Measurements from ENCODE around the gene CASR. TPM values are rescaled to one million over a fixed set of nuclear protein-coding genes. Genes with fewer than 3 reads are reported as not detected.

Gene CASR
- polyA plus RNA-seq, 1 of the 3 experiments (the other 2 are of a cell fraction), result not detected

- no peaks in the 10 kb centered on the region for H3K9me2 ChIP-seq
- H2AFZ ChIP-seq (ENCODE audit: low read depth), result no peak overlapping the region
- no peak for TF ChIP-seq RXRA (IDR thresholded peaks at IDR 0.05; ENCODE audit: borderline replicate concordance, low read depth)
- no peak for TF ChIP-seq GATA2 (CRISPR knock-in tag; IDR thresholded peaks at IDR 0.05)
- TF ChIP-seq ZBTB33 (IDR thresholded peaks at IDR 0.05; ENCODE audit: borderline replicate concordance, low read depth), result no peak
- no peak for TF ChIP-seq NRF1 (IDR thresholded peaks at IDR 0.05; ENCODE audit: low read depth, low read length)
- TF ChIP-seq FOXM1 (IDR thresholded peaks at IDR 0.05; ENCODE audit: low read depth), result no peak
- no peak for TF ChIP-seq JUND (IDR thresholded peaks at IDR 0.05)
- TF ChIP-seq ELF1 (IDR thresholded peaks at IDR 0.05), result no peak
- no peak for TF ChIP-seq YY1 (IDR thresholded peaks at IDR 0.05; ENCODE audit: low read depth)
- TF ChIP-seq FOXJ3 (CRISPR knock-in tag; IDR thresholded peaks at IDR 0.05), result no peak
- TF ChIP-seq EP300 (IDR thresholded peaks at IDR 0.05; ENCODE audit: borderline replicate concordance in 1 of 2, low read depth in 1 of 2, low read length in 1 of 2), result no peak
- no peak for TF ChIP-seq RCOR1 (IDR thresholded peaks at IDR 0.05; ENCODE audit: low read length)
- DNase-seq, result no peak
- no peaks in the 10 kb centered on the region for H3K9me3 ChIP-seq
- no peak overlapping the region for H3K4me2 ChIP-seq
- no peaks in the 10 kb centered on the region for H3K4me1 ChIP-seq (ENCODE audit: control insufficient read depth in 1 of 2, insufficient read depth in 2 of 2, low read depth in 1 of 2, low read length in 1 of 2)
- H3K79me2 ChIP-seq (ENCODE audit: insufficient read depth), result no peaks in the 10 kb centered on the region
- ChIA-PET POLR2A (no interaction called here), CTCF (no interaction called here)
- no peaks in the 10 kb centered on the region for H4K20me1 ChIP-seq (ENCODE audit: insufficient read depth)
- no peak overlapping the region for H3K4me3 ChIP-seq (ENCODE audit: low read depth in 2 of 2, low read length in 1 of 2)
- H3K36me3 ChIP-seq (replicated peaks in 1 of 2; ENCODE audit: control insufficient read depth in 1 of 2, insufficient read depth in 2 of 2, low read length in 1 of 2), result no peaks in the 10 kb centered on the region
- H3F3A ChIP-seq (replicated peaks; ENCODE audit: insufficient read depth), result no peaks in the 10 kb centered on the region
- H3K27me3 ChIP-seq (ENCODE audit: insufficient read depth), result peaks cover 14% of the 10 kb centered on the region; the same call in 1 of the 2 replicates
- WGBS (ENCODE audit: low lambda C conversion rate), result 0% methylated on average over 2 of the region's 2 CpGs
- no peak overlapping the region for H3K27ac ChIP-seq (ENCODE audit: low read depth in 2 of 2, low read length in 1 of 2)
- H3K9ac ChIP-seq, result no peak overlapping the region
These were observed 32.3 kb downstream of the CASR start for GRCh38 chr3:122215592-122216298.

- no peak for DNase-seq
- H3F3A ChIP-seq (replicated peaks; ENCODE audit: insufficient read depth), result no peaks in the 10 kb centered on the region
- H2AFZ ChIP-seq (ENCODE audit: low read depth), result no peak overlapping the region
- POLR2A ChIA-PET, result no interaction called here
- H3K4me3 ChIP-seq (ENCODE audit: low read depth in 2 of 2, low read length in 1 of 2), result no peak overlapping the region
- H3K27ac ChIP-seq (ENCODE audit: low read depth in 2 of 2, low read length in 1 of 2), result no peak overlapping the region
- no peaks in the 10 kb centered on the region for H4K20me1 ChIP-seq (ENCODE audit: insufficient read depth)
- H3K4me2 ChIP-seq, result no peak overlapping the region
- H3K9ac ChIP-seq, result no peak overlapping the region
- H3K27me3 ChIP-seq (ENCODE audit: insufficient read depth), result peaks cover 14% of the 10 kb centered on the region; the same call in 1 of the 2 replicates
- H3K79me2 ChIP-seq (ENCODE audit: insufficient read depth), result no peaks in the 10 kb centered on the region
- no peaks in the 10 kb centered on the region for H3K9me2 ChIP-seq
- CTCF ChIA-PET, result no interaction called here
- TF ChIP-seq RFX5 (IDR thresholded peaks at IDR 0.05; ENCODE audit: low read length) (no peak), TCF12 (IDR thresholded peaks at IDR 0.05) (no peak), RXRA (IDR thresholded peaks at IDR 0.05; ENCODE audit: borderline replicate concordance, low read depth) (no peak), TAF1 (IDR thresholded peaks at IDR 0.05; ENCODE audit: borderline replicate concordance, low read depth, low read length) (no peak), JUND (IDR thresholded peaks at IDR 0.05) (no peak), NRF1 (IDR thresholded peaks at IDR 0.05; ENCODE audit: low read depth, low read length) (no peak), YY1 (IDR thresholded peaks at IDR 0.05; ENCODE audit: low read depth) (no peak)
- 14% methylated on average over 1 of the region's 1 CpG for WGBS (ENCODE audit: low lambda C conversion rate)
- H3K36me3 ChIP-seq (replicated peaks in 1 of 2; ENCODE audit: control insufficient read depth in 1 of 2, insufficient read depth in 2 of 2, low read length in 1 of 2), result no peaks in the 10 kb centered on the region
- H3K4me1 ChIP-seq (ENCODE audit: control insufficient read depth in 1 of 2, insufficient read depth in 2 of 2, low read depth in 1 of 2, low read length in 1 of 2), result no peaks in the 10 kb centered on the region
- no peaks in the 10 kb centered on the region for H3K9me3 ChIP-seq
These were observed 34.4 kb downstream of the CASR start for GRCh38 chr3:122217901-122218300.
